Large intestine (tissue), 3 donors: ENCODE results near the gene ZMYM4. TPM values are rescaled to one million over a fixed set of nuclear protein-coding genes. Genes with fewer than 3 reads are reported as not detected.

Experiments
- DNase-seq, 2 donors: peaks; one replicate each; pipeline versions ENCODE4 v3.0.0 to v3.0.0-alpha.2; 2013
- H3K27ac ChIP-seq: one replicate; pipeline ENCODE4 v1.5.1; 2013; ENCODE audit warnings: low read length
- H3K27me3 ChIP-seq: 2 replicates; pipeline ENCODE4 v1.6.1; 2013; ENCODE audit warnings: low read length; ENCODE audit not compliant: control insufficient read depth, insufficient read depth
- H3K36me3 ChIP-seq: 2 replicates; pipeline ENCODE4 v1.6.1; 2013; ENCODE audit warnings: low read length; ENCODE audit not compliant: control insufficient read depth, insufficient read depth
- H3K4me1 ChIP-seq: one replicate; pipeline ENCODE4 v1.6.1; 2013; ENCODE audit warnings: low read length; ENCODE audit not compliant: control insufficient read depth, insufficient read depth
- H3K4me3 ChIP-seq: one replicate; pipeline ENCODE4 v1.5.1; 2013; ENCODE audit warnings: low read length
- H3K9me3 ChIP-seq: one replicate; pipeline ENCODE4 v1.6.1; 2013; ENCODE audit warnings: mild to moderate bottlenecking, low read depth, low read length, moderate library complexity; ENCODE audit not compliant: control insufficient read depth
- WGBS: methylation state at CpG from one replicate; pipeline ENCODE4 v1.1.5; 2013; ENCODE audit warnings: low lambda C conversion rate; ENCODE audit not compliant: insufficient coverage; 5-methylcytosine and 5-hydroxymethylcytosine counted together
- polyA plus RNA-seq: library from polyadenylated mRNA; unstranded; fragments of 120-200 nt; gene quantifications from one replicate; pipeline ENCODE4 v1.2.1, GENCODE V29; 2013

The ZMYM4 gene
- polyA plus RNA-seq, 1 donor = 33.4 TPM

- Histone ChIP-seq H3K9me3 (no peaks in the 10 kb centered on the region), H3K27me3 (no peaks in the 10 kb centered on the region), H3K36me3 (no peaks in the 10 kb centered on the region), H3K4me1 (no peaks in the 10 kb centered on the region), H3K27ac (no peak overlapping the region), H3K4me3 (no peak overlapping the region)
- WGBS = no CpG with 5 or more reads among the region's 5 CpGs
- no peak for DNase-seq
Measured at GRCh38 chr1:35247256-35247655, 21.3 kb upstream of the ZMYM4 start.

DNA sequence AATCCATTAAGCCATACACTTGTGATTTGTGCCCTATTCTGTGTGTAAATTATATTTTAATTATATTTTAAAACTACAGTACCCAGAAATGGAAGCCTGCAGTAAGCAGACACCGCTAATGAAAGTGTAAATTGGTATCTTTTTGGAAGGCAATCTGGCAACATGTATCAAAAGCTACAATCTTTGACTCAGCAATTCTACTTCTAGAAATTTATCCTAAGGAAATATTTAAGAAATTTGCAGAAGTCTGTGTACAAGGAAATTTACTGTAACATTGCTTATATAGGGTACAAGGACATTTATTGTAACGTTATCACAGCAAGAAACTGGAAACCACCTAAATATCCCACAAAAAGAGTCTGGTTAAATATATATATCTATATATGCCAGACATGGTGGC lies 14.6 kb upstream of the ZMYM4 start:
- H3K36me3 ChIP-seq = no peaks in the 10 kb centered on the region
- H3K27ac ChIP-seq = no peak overlapping the region
- no peaks in the 10 kb centered on the region for H3K4me1 ChIP-seq
- H3K9me3 ChIP-seq = no peaks in the 10 kb centered on the region
- H3K27me3 ChIP-seq = no peaks in the 10 kb centered on the region
- no peak for DNase-seq
- WGBS = no CpG with 5 or more reads among the region's 2 CpGs
- H3K4me3 ChIP-seq = no peak overlapping the region

DNA sequence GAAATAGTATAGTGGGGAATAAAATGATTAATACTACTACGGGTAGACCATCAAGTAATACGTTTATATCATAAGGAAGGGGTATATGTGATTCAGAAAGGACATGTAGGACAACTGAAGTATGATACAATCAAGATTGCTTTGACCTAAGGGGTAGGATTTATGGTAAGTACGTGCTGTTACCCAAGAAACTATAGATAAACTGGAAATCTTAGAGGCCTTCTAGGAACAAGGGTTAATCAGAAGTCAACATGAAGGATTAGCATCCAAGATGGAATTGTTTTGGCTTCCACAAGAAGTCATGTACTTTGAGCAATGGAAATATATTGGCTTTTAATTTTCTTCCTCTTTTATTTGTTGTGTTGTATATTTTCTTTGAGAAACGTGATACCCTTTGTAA lies 13.2 kb upstream of the ZMYM4 start:
- Histone ChIP-seq H3K4me1 (peaks cover 4% of the 10 kb centered on the region), H3K9me3 (no peaks in the 10 kb centered on the region), H3K36me3 (no peaks in the 10 kb centered on the region), H3K27ac (no peak overlapping the region), H3K27me3 (no peaks in the 10 kb centered on the region), H3K4me3 (no peak overlapping the region)
- WGBS = 42% methylated on average over 3 of the region's 4 CpGs
- DNase-seq = peak; percentile 33 to 59

DNA sequence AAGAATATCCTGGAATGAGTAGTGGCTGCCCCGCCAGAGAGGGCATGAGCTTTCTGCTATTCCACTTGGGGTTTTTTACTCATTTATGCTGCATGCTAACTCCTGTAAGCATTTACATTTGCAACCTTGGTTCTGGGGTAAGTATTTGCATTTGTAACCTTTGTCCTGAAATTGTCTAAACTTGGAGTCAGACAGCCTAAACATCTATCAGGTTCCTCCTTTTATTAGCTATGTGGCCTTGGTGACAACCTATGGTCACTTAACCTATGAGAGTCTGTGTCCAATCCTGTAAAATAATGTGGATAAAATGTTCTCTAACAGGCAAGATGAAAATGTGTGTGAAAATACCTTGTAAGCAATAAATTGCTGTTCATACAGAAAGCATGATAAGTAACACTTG lies 8.9 kb upstream of the ZMYM4 start:
- no peaks in the 10 kb centered on the region for H3K27me3 ChIP-seq
- no peak overlapping the region for H3K27ac ChIP-seq
- H3K36me3 ChIP-seq = no peaks in the 10 kb centered on the region
- no peak overlapping the region for H3K4me3 ChIP-seq
- no CpG with 5 or more reads among the region's 1 CpG for WGBS
- peaks cover 4% of the 10 kb centered on the region for H3K4me1 ChIP-seq
- H3K9me3 ChIP-seq = no peaks in the 10 kb centered on the region
- DNase-seq = no peak

DNA sequence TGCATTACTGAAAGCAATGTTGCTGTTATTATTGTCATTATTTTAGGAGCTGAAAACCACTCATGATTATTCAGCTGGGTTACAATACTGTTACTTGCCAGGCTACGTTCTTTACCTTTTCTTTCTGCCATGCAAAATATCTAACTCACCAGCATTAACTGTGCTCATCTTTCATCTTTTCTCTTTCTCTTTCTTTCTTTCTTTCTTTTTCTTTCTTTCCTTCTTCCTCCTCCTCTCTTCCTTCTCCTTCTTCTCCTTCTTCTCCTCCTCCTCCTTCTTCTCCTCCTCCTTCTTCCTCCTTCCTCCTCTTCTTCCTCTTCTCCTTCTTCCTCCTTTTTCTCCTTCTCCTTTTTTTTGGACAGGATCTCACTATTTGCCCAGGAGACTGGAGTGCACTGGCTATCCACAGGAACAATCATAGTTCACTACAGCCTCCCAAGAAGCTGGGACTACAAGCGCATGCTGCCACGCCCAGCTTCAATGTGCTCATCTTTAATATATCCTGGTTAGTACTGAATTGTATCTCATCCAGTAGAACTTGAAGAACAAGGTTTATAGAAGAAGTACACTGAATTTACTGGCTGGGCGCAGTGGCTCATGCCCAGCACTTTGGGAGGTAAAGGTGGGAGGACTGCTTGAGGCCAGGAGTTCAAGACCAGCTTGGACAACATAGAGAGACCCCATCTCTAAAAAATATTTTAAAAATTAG lies 6.9 kb upstream of the ZMYM4 start:
- no peaks in the 10 kb centered on the region for H3K36me3 ChIP-seq
- 78% methylated on average over 1 of the region's 4 CpGs for WGBS
- no peaks in the 10 kb centered on the region for H3K27me3 ChIP-seq
- no peak for DNase-seq
- no peaks in the 10 kb centered on the region for H3K9me3 ChIP-seq
- no peak overlapping the region for H3K27ac ChIP-seq
- no peak overlapping the region for H3K4me3 ChIP-seq
- H3K4me1 ChIP-seq = peaks cover 4% of the 10 kb centered on the region

DNA sequence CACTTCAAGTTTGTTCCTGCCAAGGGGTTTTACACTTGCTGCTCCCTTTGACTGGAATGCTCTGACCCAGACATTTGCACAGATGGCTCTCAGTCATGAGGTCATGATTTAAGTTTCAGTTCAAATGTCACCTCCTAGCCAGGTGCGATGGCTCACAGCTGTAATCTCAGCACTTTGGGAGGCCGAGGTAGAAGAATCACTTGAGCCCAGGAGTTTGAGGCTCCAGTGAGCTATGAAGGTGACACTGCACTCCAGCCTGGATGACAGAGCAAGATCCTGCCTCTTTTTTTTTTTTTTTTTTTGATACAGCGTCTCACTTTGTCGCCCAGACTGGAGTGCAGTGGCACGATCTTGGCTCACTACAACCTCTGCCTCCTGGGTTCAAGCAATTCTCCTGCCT lies 4.5 kb upstream of the ZMYM4 start:
- Histone ChIP-seq H3K27me3 (no peaks in the 10 kb centered on the region), H3K4me3 (no peak overlapping the region), H3K9me3 (no peaks in the 10 kb centered on the region), H3K4me1 (peaks cover 8% of the 10 kb centered on the region), H3K36me3 (no peaks in the 10 kb centered on the region), H3K27ac (no peak overlapping the region)
- no peak for DNase-seq
- no CpG with 5 or more reads among the region's 5 CpGs for WGBS

GRCh38 chr1:35264871-35265270 lies 3.6 kb upstream of the ZMYM4 start:
- no peaks in the 10 kb centered on the region for H3K36me3 ChIP-seq
- H3K27ac ChIP-seq = no peak overlapping the region
- DNase-seq = peak in 1 of 2 donors; percentile 11
- no peaks in the 10 kb centered on the region for H3K27me3 ChIP-seq
- H3K4me3 ChIP-seq = no peak overlapping the region
- 71% methylated on average over 2 of the region's 6 CpGs for WGBS
- H3K9me3 ChIP-seq = no peaks in the 10 kb centered on the region
- H3K4me1 ChIP-seq = peaks cover 5% of the 10 kb centered on the region

DNA sequence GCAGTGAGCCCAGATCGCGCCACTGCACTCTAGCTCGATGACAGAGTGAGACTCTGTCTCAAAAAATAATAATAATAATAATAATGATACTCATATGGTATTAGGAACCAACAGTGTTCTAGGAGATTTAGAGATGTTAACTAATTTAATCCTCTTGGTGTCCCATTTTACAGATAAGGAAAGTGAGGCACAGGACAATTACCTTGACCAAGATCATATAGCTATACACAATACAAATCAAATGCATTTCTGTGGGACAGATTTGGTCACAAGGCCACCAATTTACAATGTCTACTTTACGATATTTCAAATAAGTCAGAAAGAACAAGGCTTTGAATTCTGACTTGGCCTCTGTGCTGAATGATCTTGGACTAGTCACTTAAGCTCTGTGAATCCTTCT lies 2.2 kb upstream of the ZMYM4 start:
- no peaks in the 10 kb centered on the region for H3K27me3 ChIP-seq
- WGBS = no CpG with 5 or more reads among the region's 4 CpGs
- H3K4me3 ChIP-seq = no peak overlapping the region
- H3K36me3 ChIP-seq = no peaks in the 10 kb centered on the region
- H3K27ac ChIP-seq = no peak overlapping the region
- peaks cover 7% of the 10 kb centered on the region for H3K4me1 ChIP-seq
- no peaks in the 10 kb centered on the region for H3K9me3 ChIP-seq
- DNase-seq = no peak

- H3K9me3 ChIP-seq = no peaks in the 10 kb centered on the region
- H3K36me3 ChIP-seq = no peaks in the 10 kb centered on the region
- peak in 1 of 2 donors; percentile 20 for DNase-seq
- no peaks in the 10 kb centered on the region for H3K27me3 ChIP-seq
- H3K27ac ChIP-seq = no peak overlapping the region
- no CpG with 5 or more reads among the region's 24 CpGs for WGBS
- H3K4me1 ChIP-seq = peaks cover 7% of the 10 kb centered on the region
- H3K4me3 ChIP-seq = peak overlapping the region; percentile 82
Measured at GRCh38 chr1:35269201-35269988, 886 bp downstream of the ZMYM4 start.

DNA sequence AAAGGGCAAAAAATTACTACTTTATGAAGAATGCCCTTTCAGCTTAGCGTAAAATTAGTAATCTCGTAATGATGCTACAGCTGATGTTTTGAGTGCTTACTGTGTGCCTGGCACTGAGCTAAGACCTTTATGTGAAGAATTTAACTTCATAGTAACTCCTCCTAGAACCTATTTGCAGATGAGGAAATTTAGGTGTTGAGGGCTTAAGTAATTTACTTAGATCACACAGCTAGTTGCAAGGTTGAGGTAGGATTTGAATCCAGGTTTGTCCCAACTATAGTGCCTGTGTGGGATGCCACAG lies 1.4 kb downstream of the ZMYM4 start:
- 100% methylated on average over 1 of the region's 2 CpGs for WGBS
- DNase-seq = no peak
- Histone ChIP-seq H3K9me3 (no peaks in the 10 kb centered on the region), H3K27me3 (no peaks in the 10 kb centered on the region), H3K36me3 (no peaks in the 10 kb centered on the region), H3K4me1 (peaks cover 7% of the 10 kb centered on the region), H3K27ac (no peak overlapping the region), H3K4me3 (peak overlapping the region; percentile 82)

GRCh38 chr1:35270836-35271235 lies 2.3 kb downstream of the ZMYM4 start:
- Histone ChIP-seq H3K36me3 (no peaks in the 10 kb centered on the region), H3K4me3 (no peak overlapping the region), H3K9me3 (no peaks in the 10 kb centered on the region), H3K27ac (no peak overlapping the region), H3K27me3 (no peaks in the 10 kb centered on the region), H3K4me1 (peaks cover 7% of the 10 kb centered on the region)
- WGBS = 100% methylated on average over 2 of the region's 3 CpGs
- DNase-seq = no peak
